Measurements from ENCODE around the gene KLHL29. TPM values are rescaled to one million over a fixed set of nuclear protein-coding genes. Genes with fewer than 3 reads are reported as not detected.

The KLHL29 gene
- total and polyA plus RNA-seq, 2 experiments from 2014 or later = 1.5 to 6.5 TPM

DNA sequence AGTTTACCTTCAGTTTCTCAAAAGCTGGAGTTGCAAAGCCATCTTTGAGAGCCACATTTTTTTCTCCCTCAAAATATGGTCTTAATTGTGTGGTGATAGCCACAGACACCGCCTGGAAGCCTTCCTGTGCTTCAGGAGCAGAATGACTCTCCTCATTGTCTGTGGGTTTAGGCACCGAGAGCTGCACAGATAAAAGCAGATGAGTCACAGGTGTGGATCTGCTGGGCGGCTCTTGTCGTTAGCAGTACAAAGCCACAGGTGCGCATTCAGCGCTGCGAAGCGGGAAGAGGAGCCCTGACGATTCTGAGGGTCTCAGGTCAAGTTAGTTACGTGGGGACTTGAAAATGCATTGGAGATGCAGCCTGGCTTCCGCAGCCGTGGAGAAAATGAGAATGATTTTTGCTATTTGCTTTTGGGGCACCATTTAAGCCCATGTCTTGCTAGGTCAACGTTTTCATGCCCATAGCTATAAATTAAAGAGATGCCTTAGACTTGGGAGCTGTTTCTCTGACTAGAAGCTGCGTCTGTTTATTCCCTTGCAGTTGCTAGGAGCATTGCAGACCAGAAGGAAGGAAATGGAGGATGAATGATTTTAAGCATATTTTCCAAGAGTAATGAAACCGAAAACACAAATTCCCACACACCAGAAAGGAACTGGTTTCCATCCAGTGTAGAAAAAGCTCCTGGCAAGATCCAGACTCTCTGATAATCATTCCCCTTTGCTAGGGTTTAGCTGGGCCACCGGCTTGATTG is 51.5 kb downstream of the KLHL29 start:
- peak; percentile 54 for DNase-seq (ENCODE audit: low spot score)
- ATAC-seq = peak; percentile 88
- H3K4me3 Mint-ChIP-seq = no peak overlapping the region

More for the DNA sequence above, 51.5 kb downstream of the KLHL29 start:
- Histone ChIP-seq H3K4me2 (peak overlapping the region; percentile 42; the same call in 1 of the 2 replicates), H4K20me1 (replicated peaks; ENCODE audit: insufficient read depth) (no peaks in the 10 kb centered on the region), H3K36me3 (ENCODE audit: insufficient read depth) (no peaks in the 10 kb centered on the region), H3K4me1 (ENCODE audit: insufficient read depth) (peaks cover 14% of the 10 kb centered on the region; the same call in 1 of the 2 replicates), H3K4me3 (no peak overlapping the region), H3K9me2 (ENCODE audit: insufficient read depth) (no peaks in the 10 kb centered on the region), H3F3A (replicated peaks; ENCODE audit: low read depth) (no peaks in the 10 kb centered on the region), H2AFZ (no peak overlapping the region), H3K79me2 (replicated peaks; ENCODE audit: insufficient read depth) (no peaks in the 10 kb centered on the region), H3K27me3 (ENCODE audit: insufficient read depth) (no peaks in the 10 kb centered on the region), H3K27ac (ENCODE audit: low read depth) (0 out of 2 replicates have a peak overlapping the region, but pooled peaks have one; percentile 21)
- Mint-ChIP-seq H3K9me3 (peaks cover 7% of the 10 kb centered on the region), H3K36me3 (ENCODE audit: low read depth) (peaks cover 3% of the 10 kb centered on the region; the same call in 1 of the 3 replicates), H3K27ac (peak overlapping the region; percentile 32; the same call in 1 of the 2 replicates), H3K27me3 (ENCODE audit: insufficient read depth, low read depth, poor library complexity) (peaks cover 4% of the 10 kb centered on the region), H3K4me1 (peaks cover 32% of the 10 kb centered on the region)
- TF ChIP-seq, protein P1, sequence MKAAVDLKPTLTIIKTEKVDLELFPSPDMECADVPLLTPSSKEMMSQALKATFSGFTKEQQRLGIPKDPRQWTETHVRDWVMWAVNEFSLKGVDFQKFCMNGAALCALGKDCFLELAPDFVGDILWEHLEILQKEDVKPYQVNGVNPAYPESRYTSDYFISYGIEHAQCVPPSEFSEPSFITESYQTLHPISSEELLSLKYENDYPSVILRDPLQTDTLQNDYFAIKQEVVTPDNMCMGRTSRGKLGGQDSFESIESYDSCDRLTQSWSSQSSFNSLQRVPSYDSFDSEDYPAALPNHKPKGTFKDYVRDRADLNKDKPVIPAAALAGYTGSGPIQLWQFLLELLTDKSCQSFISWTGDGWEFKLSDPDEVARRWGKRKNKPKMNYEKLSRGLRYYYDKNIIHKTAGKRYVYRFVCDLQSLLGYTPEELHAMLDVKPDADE (IDR thresholded peaks at IDR 0.05) = no peak
- TF ChIP-seq ZNF114 (CRISPR knock-in tag; IDR thresholded peaks at IDR 0.05) (no peak), ZNF331 (CRISPR knock-in tag; IDR thresholded peaks at IDR 0.05; ENCODE audit: low read depth) (no peak), NANOG (IDR thresholded peaks at IDR 0.05; ENCODE audit: borderline replicate concordance) (no peak), EZH2 (IDR thresholded peaks at IDR 0.05; ENCODE audit: low read depth, unreplicated experiment) (no peak), ZNF462 (CRISPR knock-in tag; IDR thresholded peaks at IDR 0.05) (no peak), CTCF (conservative IDR thresholded peaks at IDR 0.05; ENCODE audit: low read depth in 2 of 2) (no peak), EZH2phosphoT487 (IDR thresholded peaks at IDR 0.05; ENCODE audit: unreplicated experiment) (no peak), STAT1 (IDR thresholded peaks at IDR 0.05; ENCODE audit: unreplicated experiment) (no peak), CREB1 (CRISPR knock-in tag; IDR thresholded peaks at IDR 0.05; ENCODE audit: low read depth) (no peak), JUNB (IDR thresholded peaks at IDR 0.05; ENCODE audit: unreplicated experiment) (no peak), POLR2AphosphoS5 (IDR thresholded peaks at IDR 0.05; ENCODE audit: low read depth) (no peak)
- TF ChIP-seq, protein P2, sequence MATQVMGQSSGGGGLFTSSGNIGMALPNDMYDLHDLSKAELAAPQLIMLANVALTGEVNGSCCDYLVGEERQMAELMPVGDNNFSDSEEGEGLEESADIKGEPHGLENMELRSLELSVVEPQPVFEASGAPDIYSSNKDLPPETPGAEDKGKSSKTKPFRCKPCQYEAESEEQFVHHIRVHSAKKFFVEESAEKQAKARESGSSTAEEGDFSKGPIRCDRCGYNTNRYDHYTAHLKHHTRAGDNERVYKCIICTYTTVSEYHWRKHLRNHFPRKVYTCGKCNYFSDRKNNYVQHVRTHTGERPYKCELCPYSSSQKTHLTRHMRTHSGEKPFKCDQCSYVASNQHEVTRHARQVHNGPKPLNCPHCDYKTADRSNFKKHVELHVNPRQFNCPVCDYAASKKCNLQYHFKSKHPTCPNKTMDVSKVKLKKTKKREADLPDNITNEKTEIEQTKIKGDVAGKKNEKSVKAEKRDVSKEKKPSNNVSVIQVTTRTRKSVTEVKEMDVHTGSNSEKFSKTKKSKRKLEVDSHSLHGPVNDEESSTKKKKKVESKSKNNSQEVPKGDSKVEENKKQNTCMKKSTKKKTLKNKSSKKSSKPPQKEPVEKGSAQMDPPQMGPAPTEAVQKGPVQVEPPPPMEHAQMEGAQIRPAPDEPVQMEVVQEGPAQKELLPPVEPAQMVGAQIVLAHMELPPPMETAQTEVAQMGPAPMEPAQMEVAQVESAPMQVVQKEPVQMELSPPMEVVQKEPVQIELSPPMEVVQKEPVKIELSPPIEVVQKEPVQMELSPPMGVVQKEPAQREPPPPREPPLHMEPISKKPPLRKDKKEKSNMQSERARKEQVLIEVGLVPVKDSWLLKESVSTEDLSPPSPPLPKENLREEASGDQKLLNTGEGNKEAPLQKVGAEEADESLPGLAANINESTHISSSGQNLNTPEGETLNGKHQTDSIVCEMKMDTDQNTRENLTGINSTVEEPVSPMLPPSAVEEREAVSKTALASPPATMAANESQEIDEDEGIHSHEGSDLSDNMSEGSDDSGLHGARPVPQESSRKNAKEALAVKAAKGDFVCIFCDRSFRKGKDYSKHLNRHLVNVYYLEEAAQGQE (IDR thresholded peaks at IDR 0.05; ENCODE audit: unreplicated experiment) = no peak
